Thyroid gland (tissue), 4 donors: ENCODE measurements around the gene FAM174A. TPM values are rescaled to one million over a fixed set of nuclear protein-coding genes. Genes with fewer than 3 reads are reported as not detected.

Experiments used
- DNase-seq, 2 donors: peaks; one replicate each; pipeline ENCODE4 v3.0.0-alpha.2; 2019
- H3K27ac ChIP-seq, 3 donors: fragments of 200-600 bp; sonication (generic); 1 replicate in 2 of 3; 2 replicates in 1 of 3; pipeline ENCODE4 v1.5.1; 2016 to 2019; ENCODE audit warnings: mild to moderate bottlenecking in 1 of 3, moderate library complexity in 1 of 3
- H3K27me3 ChIP-seq: fragments of 200-600 bp; sonication (generic); one replicate; pipeline ENCODE4 v1.5.1; 2019
- H3K36me3 ChIP-seq, 2 donors: fragments of 200-600 bp; sonication (generic); one replicate each; pipeline ENCODE4 v1.5.1; 2016 to 2019
- H3K4me1 ChIP-seq, 2 donors: fragments of 200-600 bp; sonication (generic); one replicate each; pipeline ENCODE4 v1.5.1; 2017 to 2019
- H3K4me3 ChIP-seq, 3 donors: fragments of 200-600 bp; sonication (generic); replicated peaks in 1 of 3; 1 replicate in 2 of 3; 2 replicates in 1 of 3; pipeline ENCODE4 v1.5.1; 2016; ENCODE audit warnings: mild to moderate bottlenecking in 1 of 3
- H3K9me3 ChIP-seq: fragments of 200-600 bp; sonication (generic); one replicate; pipeline ENCODE4 v1.5.1; 2017
- POLR2A ChIP-seq, 2 donors: fragments of 450-650 bp; IDR thresholded peaks; one replicate each; pipeline ENCODE4 v1.6.1; 2017; ENCODE audit warnings: antibody characterized with exemption in 2 of 2, mild to moderate bottlenecking in 2 of 2, moderate library complexity in 1 of 2
- WGBS, 2 donors: methylation state at CpG; one replicate each; pipeline ENCODE4 v1.1.5; 2017; 5-methylcytosine and 5-hydroxymethylcytosine counted together
- intact Hi-C: fragments of 100-400 bp; cut with DNase I; formaldehyde crosslinking; loops from one replicate; pipeline ENCODE4 v1.15.1; 2023
- total RNA-seq, 4 donors: library from RNA; depleted of rRNA; stranded (reverse); fragments of >200 nt; gene quantifications; one replicate each; pipeline ENCODE4 v1.2.3, GENCODE V29; 2016
- TF ChIP-seq, protein P1 (sequence below), 6 experiments: fragments of 200-600 bp in 3 of 6; fragments of 450-650 bp in 3 of 6; sonication (generic) in 3 of 6; IDR thresholded peaks; one replicate each; pipeline ENCODE4 v1.5.1; 2016 to 2019; ENCODE audit warnings: antibody characterized with exemption in 6 of 6, mild to moderate bottlenecking in 2 of 6, inconsistent platforms in 1 of 6, moderate library complexity in 1 of 6

Gene FAM174A
- total RNA-seq, 4 donors from 2014 or later: 22.5 to 28.6 (median 25.8) TPM

- intact Hi-C loops: no loop called here
Observed at GRCh38 chr5:100550531-100551051, 15.4 kb downstream of the FAM174A start.

GRCh38 chr5:100551183-100551582 lies 16.0 kb downstream of the FAM174A start:
- 97 to 99% methylated on average over 3 of the region's 3 CpGs for WGBS, 2 donors
- H3K27me3 ChIP-seq: no peaks in the 10 kb centered on the region
- DNase-seq: no peak
- TF ChIP-seq, protein P1, sequence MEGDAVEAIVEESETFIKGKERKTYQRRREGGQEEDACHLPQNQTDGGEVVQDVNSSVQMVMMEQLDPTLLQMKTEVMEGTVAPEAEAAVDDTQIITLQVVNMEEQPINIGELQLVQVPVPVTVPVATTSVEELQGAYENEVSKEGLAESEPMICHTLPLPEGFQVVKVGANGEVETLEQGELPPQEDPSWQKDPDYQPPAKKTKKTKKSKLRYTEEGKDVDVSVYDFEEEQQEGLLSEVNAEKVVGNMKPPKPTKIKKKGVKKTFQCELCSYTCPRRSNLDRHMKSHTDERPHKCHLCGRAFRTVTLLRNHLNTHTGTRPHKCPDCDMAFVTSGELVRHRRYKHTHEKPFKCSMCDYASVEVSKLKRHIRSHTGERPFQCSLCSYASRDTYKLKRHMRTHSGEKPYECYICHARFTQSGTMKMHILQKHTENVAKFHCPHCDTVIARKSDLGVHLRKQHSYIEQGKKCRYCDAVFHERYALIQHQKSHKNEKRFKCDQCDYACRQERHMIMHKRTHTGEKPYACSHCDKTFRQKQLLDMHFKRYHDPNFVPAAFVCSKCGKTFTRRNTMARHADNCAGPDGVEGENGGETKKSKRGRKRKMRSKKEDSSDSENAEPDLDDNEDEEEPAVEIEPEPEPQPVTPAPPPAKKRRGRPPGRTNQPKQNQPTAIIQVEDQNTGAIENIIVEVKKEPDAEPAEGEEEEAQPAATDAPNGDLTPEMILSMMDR (IDR thresholded peaks at IDR 0.05): no peak
- TF ChIP-seq POLR2A (IDR thresholded peaks at IDR 0.05): no peak
- H3K9me3 ChIP-seq: no peaks in the 10 kb centered on the region
- intact Hi-C loops: no loop called here
- H3K4me1 ChIP-seq: no peaks in the 10 kb centered on the region
- H3K27ac ChIP-seq: no peak overlapping the region
- no peaks in the 10 kb centered on the region for H3K36me3 ChIP-seq
- H3K4me3 ChIP-seq: no peak overlapping the region

More at GRCh38 chr5:100550531-100551051, 15.4 kb downstream of the FAM174A start:
- TF ChIP-seq, protein P1 (IDR thresholded peaks at IDR 0.05): no peak
- no peak for TF ChIP-seq POLR2A (IDR thresholded peaks at IDR 0.05)
- Histone ChIP-seq H3K27ac (no peak overlapping the region), H3K27me3 (no peaks in the 10 kb centered on the region), H3K4me3 (no peak overlapping the region), H3K9me3 (no peaks in the 10 kb centered on the region), H3K36me3 (no peaks in the 10 kb centered on the region), H3K4me1 (no peaks in the 10 kb centered on the region)
- no peak for DNase-seq
- WGBS, 2 donors: 83 to 96% methylated on average over 1 of the region's 1 CpG

- no peaks in the 10 kb centered on the region for H3K36me3 ChIP-seq
- intact Hi-C loops: no loop called here
Observed at GRCh38 chr5:100553209-100553608, 18.0 kb downstream of the FAM174A start.

DNA sequence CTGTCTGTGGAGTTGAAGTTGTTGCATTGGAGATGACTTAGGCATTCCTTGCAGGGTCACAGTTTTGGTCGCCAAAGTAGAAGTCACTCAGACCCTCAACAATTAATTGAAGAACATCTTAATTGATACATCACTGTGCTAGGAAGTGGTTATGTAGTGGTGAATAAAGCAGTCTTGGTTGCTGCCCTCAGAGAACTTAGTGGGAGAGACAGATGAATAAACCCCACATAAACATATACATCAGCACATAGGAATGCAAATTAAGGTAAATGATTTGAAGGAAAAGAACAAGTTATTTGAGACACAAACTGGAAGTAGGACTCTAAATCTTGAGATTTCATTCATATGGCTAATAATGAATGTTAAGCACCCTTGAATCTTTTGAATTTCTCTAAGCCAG lies 25.7 kb downstream of the FAM174A start:
- DNase-seq: no peak
- TF ChIP-seq POLR2A (IDR thresholded peaks at IDR 0.05): no peak
- TF ChIP-seq, protein P1 (IDR thresholded peaks at IDR 0.05): no peak
- H3K27ac ChIP-seq: no peak overlapping the region
- H3K4me1 ChIP-seq: no peaks in the 10 kb centered on the region
- no peaks in the 10 kb centered on the region for H3K36me3 ChIP-seq
- no peak overlapping the region for H3K4me3 ChIP-seq
- intact Hi-C loops: no loop called here
- 96% methylated on average over 1 of the region's 1 CpG for WGBS, 2 donors
- no peaks in the 10 kb centered on the region for H3K27me3 ChIP-seq
- H3K9me3 ChIP-seq: no peaks in the 10 kb centered on the region

More at GRCh38 chr5:100553209-100553608, 18.0 kb downstream of the FAM174A start:
- H3K9me3 ChIP-seq: no peaks in the 10 kb centered on the region
- no peaks in the 10 kb centered on the region for H3K27me3 ChIP-seq
- H3K27ac ChIP-seq: no peak overlapping the region
- no peak overlapping the region for H3K4me3 ChIP-seq
- no peaks in the 10 kb centered on the region for H3K4me1 ChIP-seq
- no peak for DNase-seq
- no peak for TF ChIP-seq POLR2A (IDR thresholded peaks at IDR 0.05)
- TF ChIP-seq, protein P1 (IDR thresholded peaks at IDR 0.05): no peak

DNA sequence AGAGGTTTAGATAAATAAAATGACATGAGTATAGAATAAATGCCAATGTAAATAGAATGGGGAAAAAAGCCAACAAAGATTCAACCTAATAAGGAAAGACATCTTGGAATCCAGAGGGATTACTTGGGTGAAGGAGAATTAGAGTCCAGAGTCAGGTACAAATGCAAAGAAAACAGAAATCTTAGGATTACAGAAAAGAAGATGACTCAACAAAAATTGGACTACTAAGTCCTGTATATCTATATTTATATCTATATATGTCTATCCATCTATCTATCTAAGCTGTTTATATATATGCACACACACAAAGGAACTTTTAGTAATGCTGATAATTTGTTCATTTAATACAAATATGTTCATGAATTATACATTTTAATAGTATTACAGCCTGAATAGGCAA lies 27.6 kb downstream of the FAM174A start:
- Histone ChIP-seq H3K27ac (no peak overlapping the region), H3K4me1 (no peaks in the 10 kb centered on the region), H3K36me3 (no peaks in the 10 kb centered on the region), H3K27me3 (no peaks in the 10 kb centered on the region), H3K4me3 (no peak overlapping the region), H3K9me3 (no peaks in the 10 kb centered on the region)
- intact Hi-C loops: no loop called here
- DNase-seq: no peak
- TF ChIP-seq, protein P1 (IDR thresholded peaks at IDR 0.05): no peak
- no peak for TF ChIP-seq POLR2A (IDR thresholded peaks at IDR 0.05)
